Neural crest cell (in vitro differentiated cells): Measurements from ENCODE around the gene POLR3A. TPM values are rescaled to one million over a fixed set of nuclear protein-coding genes. Genes with fewer than 3 reads are reported as not detected.

Experiments used
- DNase-seq: peaks from one replicate; pipeline ENCODE4 v3.0.0; 2021; ENCODE audit warnings: low read depth, mixed read lengths, low spot score
- H3K27ac Mint-ChIP-seq: one replicate; pipeline ENCODE4 v1.8.0; 2021; ENCODE audit warnings: mild to moderate bottlenecking, mixed read lengths; ENCODE audit not compliant: unreplicated experiment
- H3K27me3 Mint-ChIP-seq: 2 replicates; pipeline ENCODE4 v1.8.0; 2021; ENCODE audit warnings: low read depth, mild to moderate bottlenecking, mixed read lengths
- H3K36me3 Mint-ChIP-seq: 2 replicates; pipeline ENCODE4 v1.8.0; 2021; ENCODE audit warnings: low read depth, mild to moderate bottlenecking, mixed read lengths
- H3K4me1 Mint-ChIP-seq: 2 replicates; pipeline ENCODE4 v1.8.0; 2021; ENCODE audit warnings: mixed read lengths
- H3K4me3 Mint-ChIP-seq: one replicate; pipeline ENCODE4 v1.8.0; 2021; ENCODE audit warnings: mild to moderate bottlenecking, mixed read lengths
- H3K9me3 Mint-ChIP-seq: 2 replicates; pipeline ENCODE4 v1.8.0; 2021; ENCODE audit warnings: mixed read lengths
- CTCF ChIP-seq: fragments of 200-600 bp; sonication (generic); conservative IDR thresholded peaks from 2 replicates; pipeline ENCODE4 v1.5.0; 2021; ENCODE audit warnings: antibody characterized with exemption, mild to moderate bottlenecking
- total RNA-seq: library from RNA; stranded (reverse); gene quantifications from 2 replicates; pipeline ENCODE4 v1.2.1, GENCODE V29; 2021

POLR3A gene
- total RNA-seq, 1 donor from 2014 or later, result 28.9 TPM

DNA sequence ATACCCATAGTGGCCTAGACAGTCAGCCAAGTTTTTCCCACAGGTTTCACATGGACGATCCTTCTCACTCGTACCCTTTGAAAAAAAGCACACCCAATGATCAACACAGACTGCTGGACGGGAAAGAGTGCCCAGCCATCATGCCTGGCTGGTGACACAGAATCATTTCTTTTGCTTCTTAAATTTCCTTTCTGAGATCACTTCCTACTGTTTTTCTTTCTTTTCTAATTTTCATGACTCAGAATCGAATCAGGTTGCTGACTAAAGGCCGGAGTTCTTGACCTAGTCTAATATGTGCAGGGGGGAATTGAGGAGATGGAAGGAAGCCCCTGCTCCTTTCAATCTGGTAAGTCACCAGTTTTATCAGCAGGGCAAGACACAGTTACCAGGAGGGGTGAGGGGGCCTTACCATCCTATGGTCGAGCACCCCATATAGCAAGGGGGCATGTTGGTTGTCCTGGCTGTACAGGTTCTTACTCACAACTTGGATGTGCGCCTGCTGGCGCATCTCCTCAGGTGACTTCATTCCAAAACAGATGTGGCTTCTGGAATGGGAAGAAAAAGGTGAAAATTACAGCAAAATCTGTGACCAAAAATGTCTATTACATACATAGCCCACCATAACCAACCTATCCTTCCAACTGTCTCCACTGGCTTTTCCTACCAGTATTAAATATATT, 3.5 kb downstream of the POLR3A start:
- H3K36me3 Mint-ChIP-seq, result peaks cover 25% of the 10 kb centered on the region
- H3K4me3 Mint-ChIP-seq, result peak overlapping the region; percentile 46
- no peak overlapping the region for H3K27ac Mint-ChIP-seq
- DNase-seq, result no peak
- H3K27me3 Mint-ChIP-seq, result no peaks in the 10 kb centered on the region
- peaks cover 17% of the 10 kb centered on the region for H3K4me1 Mint-ChIP-seq
- H3K9me3 Mint-ChIP-seq, result no peaks in the 10 kb centered on the region
- TF ChIP-seq CTCF, result no peak

DNA sequence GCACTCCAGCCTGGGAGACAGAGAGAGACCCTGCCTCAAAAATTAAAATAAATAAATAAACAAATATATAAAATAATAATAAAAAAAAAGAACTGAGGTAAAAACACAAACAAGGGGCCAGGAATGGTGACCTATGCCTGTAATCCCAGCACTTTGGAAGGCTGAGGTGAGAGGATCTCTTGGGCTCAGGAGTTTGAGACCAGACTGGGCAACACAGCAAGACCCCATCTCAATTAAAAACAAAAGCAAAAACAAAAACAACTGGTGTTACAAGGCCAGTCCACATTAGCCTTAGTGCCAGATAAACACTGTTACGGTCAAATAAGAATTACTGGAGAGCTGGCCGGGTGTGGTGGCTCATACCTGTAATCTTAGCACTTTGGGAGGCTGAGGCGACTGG, 5.6 kb downstream of the POLR3A start:
- Mint-ChIP-seq H3K4me3 (no peak overlapping the region), H3K36me3 (peaks cover 30% of the 10 kb centered on the region), H3K27ac (no peak overlapping the region), H3K4me1 (peaks cover 7% of the 10 kb centered on the region), H3K9me3 (no peaks in the 10 kb centered on the region), H3K27me3 (no peaks in the 10 kb centered on the region)
- no peak for DNase-seq
- no peak for TF ChIP-seq CTCF

DNA sequence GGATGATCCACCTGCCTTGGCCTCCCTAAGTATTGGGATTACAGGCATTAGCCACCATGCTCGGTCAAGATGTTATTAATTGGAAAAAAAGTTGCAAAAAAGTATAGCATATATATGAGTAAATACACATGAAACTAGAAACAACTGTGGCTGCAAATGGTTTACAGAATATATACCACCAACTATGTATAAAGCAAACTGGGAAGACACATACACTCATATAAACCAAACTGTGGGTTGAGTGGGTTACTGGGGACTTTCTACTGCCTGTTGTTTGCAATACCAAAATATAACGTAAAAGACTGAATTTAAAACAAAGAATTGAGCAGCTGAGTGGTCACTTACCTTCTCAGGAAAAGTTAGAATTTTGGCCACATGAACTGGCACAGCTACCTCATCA, 8.1 kb downstream of the POLR3A start:
- H3K27me3 Mint-ChIP-seq, result no peaks in the 10 kb centered on the region
- H3K4me1 Mint-ChIP-seq, result no peaks in the 10 kb centered on the region
- no peak overlapping the region for H3K4me3 Mint-ChIP-seq
- no peak for DNase-seq
- TF ChIP-seq CTCF, result no peak
- no peak overlapping the region for H3K27ac Mint-ChIP-seq
- H3K36me3 Mint-ChIP-seq, result peaks cover 27% of the 10 kb centered on the region
- no peaks in the 10 kb centered on the region for H3K9me3 Mint-ChIP-seq

DNA sequence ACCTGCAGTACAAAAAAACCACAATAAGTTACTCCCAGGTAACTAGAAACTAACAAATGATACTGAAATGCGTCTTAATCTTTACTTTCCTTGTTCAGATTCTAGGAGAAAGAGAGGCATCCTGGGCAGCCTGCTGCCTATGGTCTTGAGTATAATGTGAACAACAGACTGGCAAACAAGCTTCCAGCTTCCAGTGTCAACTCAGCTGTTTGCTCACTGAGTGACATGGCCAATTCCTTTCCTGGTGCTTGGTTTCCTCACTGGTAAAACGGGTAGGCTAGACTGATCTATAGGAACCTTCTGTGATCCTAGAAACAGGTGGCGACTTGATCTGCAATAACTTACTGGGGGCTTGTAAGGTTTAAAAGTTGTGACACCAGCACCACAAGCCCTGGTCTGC, 10.1 kb downstream of the POLR3A start:
- TF ChIP-seq CTCF, result no peak
- no peaks in the 10 kb centered on the region for H3K9me3 Mint-ChIP-seq
- H3K4me1 Mint-ChIP-seq, result no peaks in the 10 kb centered on the region
- H3K36me3 Mint-ChIP-seq, result peaks cover 20% of the 10 kb centered on the region
- no peak overlapping the region for H3K4me3 Mint-ChIP-seq
- no peak overlapping the region for H3K27ac Mint-ChIP-seq
- H3K27me3 Mint-ChIP-seq, result no peaks in the 10 kb centered on the region
- DNase-seq, result no peak

GRCh38 chr10:78017856-78018255, 11.5 kb downstream of the POLR3A start:
- no peak overlapping the region for H3K4me3 Mint-ChIP-seq
- no peaks in the 10 kb centered on the region for H3K4me1 Mint-ChIP-seq
- TF ChIP-seq CTCF, result no peak
- no peak overlapping the region for H3K27ac Mint-ChIP-seq
- H3K36me3 Mint-ChIP-seq, result peaks cover 19% of the 10 kb centered on the region
- no peaks in the 10 kb centered on the region for H3K27me3 Mint-ChIP-seq
- no peaks in the 10 kb centered on the region for H3K9me3 Mint-ChIP-seq
- DNase-seq, result no peak

GRCh38 chr10:78015546-78015945, 13.8 kb downstream of the POLR3A start:
- no peak overlapping the region for H3K27ac Mint-ChIP-seq
- DNase-seq, result no peak

More at GRCh38 chr10:78015546-78015945, 13.8 kb downstream of the POLR3A start:
- H3K4me1 Mint-ChIP-seq, result no peaks in the 10 kb centered on the region
- H3K4me3 Mint-ChIP-seq, result no peak overlapping the region
- H3K9me3 Mint-ChIP-seq, result no peaks in the 10 kb centered on the region
- H3K36me3 Mint-ChIP-seq, result peaks cover 8% of the 10 kb centered on the region
- H3K27me3 Mint-ChIP-seq, result no peaks in the 10 kb centered on the region
- TF ChIP-seq CTCF, result no peak
